Measurements from ENCODE around the gene COQ8A.

Gene COQ8A

DNA sequence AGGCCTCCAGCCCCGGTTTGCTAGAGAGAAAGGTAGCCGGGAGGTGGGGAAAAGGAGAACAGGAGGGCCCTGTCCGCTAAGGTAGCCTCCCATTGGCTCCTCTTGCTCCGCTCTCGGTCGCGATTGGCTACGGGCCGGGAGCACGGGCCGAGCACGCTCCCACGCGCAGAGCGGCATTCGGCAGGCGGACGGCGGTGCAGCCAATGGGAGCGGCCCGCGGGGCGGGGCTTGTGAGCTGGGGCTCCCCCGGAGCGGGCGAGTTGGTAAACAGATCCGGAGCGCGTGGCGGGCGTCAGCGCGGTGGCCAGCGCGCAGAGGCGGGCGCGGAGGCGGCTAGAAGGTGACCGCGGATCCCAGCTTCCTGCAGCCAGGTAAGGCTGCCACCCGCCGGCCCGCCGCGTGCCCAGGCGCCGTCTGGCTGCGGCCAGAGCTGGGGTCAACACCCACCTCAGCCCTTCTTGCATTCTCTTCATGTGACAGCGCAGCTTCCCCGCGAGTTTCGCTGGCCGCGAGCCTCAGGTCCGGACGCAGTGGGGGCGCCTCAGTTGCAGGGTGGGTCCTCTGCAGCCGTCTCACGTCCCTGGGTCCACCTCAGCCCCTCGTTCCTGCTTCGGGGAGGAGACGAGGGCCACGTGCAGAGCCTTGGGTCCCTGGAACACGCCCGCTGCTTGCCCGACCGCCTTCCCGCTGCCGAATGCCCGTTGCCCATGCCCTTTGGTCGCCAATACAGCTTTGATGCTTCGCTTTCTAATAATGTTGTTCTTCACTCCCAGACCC is at the start of gene COQ8A:
TSS of gene COQ8A (plus strand) at position 266 of the 777 bp plus-strand sequence. CDS start 21,092 bp downstream, outside the sequence.
- DNase-seq (ENCODE audit: low spot score): peak; percentile 98

DNA sequence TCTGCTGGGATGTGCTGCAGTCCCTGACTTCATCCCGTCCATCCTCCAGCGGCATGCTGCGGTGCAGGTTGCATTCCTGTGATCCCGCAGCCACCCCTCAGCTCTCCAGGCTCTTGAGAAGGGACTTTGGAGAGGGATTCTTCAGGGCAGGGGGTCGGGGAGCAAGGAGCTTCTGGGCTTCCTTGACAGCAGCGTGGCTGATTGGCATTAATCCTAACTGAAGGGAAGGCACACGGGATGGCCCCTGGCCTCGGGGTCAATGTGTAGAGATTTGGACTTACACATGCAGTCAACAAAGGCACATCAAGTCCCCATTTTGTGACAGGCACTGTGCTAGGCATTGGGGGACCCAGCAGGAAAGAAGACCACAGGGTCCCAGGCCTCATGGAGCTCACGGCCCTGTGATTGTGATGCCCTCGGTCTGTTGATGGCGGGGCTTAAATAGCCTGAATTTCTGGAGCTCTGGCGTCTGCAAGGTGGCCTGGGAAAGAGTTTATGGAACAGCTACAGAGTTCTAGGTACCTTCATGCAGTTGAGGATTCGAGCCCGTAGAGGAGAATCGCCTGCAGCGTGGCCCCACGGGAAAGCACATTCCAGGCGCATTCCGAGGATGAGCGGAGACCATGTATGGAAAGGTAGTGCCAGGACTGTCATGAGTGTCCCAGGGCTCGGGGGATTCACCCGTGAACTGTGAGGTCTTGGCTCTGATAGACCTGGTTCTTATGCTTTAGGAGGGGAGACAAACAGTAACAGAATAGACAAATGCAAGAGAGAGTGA is 49.6 kb upstream of the COQ8A start:
- no peak for DNase-seq (ENCODE audit: low spot score)

DNA sequence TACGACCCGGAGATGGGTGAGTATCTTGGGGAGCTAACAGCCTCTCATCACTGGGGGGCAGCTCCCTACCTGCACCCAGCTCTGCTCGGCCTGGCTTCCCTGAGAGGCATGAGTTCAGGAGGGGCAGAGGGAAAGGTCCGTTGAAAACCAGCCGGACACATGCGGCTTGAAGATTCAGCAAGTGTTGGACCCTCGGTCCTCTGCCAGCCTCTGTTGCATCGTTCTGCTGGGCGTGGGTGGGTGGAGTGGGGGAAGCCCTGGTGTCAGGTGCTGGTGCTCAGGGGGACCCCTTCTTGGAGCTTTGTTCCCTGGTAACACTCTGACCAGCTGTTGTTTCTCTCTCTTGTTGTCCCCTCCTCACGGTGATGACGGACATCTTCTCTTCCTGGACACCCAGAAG is 48.7 kb upstream of the COQ8A start:
- no peak for DNase-seq (ENCODE audit: low spot score)

DNA sequence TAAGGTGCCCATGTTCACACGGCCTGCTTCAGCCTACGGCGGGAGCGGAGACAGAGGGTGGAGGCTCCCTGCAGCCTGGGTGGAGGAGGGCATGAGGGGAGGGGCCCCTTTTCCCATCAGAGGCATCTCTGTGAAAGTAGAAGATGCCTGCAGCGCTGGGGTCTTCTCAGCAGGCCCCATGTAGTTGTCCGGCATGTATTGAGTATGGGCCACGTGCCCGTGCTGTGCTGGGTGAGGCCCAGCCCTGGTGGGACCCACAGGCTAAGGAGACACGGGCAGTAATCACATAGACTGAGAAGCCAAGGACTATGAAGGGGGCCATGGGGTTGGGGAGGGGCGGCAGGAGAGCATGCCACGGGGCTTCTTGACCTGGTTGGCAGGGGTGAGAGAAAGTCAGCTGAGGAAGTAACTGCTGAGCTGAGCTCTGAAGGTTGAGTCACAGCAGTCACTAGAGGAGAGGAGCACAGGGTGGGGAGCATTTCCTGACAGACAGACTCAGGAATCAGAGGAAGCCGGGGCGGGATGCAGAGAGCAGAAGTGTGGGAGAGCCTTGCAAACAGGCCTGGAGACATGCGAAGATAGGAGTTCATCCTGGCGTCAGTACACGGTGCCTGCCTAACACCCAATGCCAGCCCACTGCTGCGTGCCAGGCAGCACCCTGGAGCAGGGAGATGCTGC is 48.1 kb upstream of the COQ8A start:
- DNase-seq (ENCODE audit: low spot score): no peak

DNA sequence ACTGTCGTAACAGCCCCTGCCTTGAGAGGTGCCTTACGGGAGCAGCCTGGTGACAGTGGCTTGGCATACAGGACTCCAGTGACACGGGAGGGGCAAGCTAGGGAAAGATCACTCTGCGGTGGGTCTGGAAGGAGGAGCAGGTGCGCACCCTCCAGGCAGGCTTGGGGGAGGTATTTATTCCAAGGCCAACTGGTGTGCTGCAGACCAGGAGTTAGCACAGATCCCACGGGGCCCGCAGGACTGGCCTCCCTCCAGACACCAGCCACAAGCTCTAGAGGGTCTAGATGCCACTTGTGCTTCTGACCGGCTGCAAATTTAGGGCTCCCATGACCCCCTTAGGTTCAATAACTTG is 47.6 kb upstream of the COQ8A start:
- no peak for DNase-seq (ENCODE audit: low spot score)

DNA sequence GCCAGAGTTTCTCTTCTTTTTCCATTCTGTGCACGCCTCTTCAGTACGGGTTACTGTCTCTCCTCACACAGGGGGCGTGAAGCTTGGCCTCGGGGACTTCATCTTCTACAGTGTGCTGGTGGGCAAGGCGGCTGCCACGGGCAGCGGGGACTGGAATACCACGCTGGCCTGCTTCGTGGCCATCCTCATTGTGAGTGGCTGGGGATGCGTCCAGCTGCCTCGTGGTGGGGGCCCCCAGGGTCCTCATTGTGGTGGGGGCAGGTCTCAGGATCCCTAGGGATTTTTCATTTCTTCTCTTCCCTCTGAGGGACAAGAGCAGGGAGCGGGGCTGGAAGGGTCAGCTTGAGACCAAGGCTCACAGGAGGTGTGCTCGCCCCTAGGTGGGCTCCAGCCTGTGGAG is 46.2 kb upstream of the COQ8A start:
- no peak for DNase-seq (ENCODE audit: low spot score)

GRCh38 chr1:226894826-226895225 is 45.3 kb upstream of the COQ8A start:
- DNase-seq (ENCODE audit: low spot score): no peak

GRCh38 chr1:226895644-226896043 is 44.5 kb upstream of the COQ8A start:
- DNase-seq (ENCODE audit: low spot score): no peak

GRCh38 chr1:226898246-226898645 is 41.8 kb upstream of the COQ8A start:
- no peak for DNase-seq (ENCODE audit: low spot score)

DNA sequence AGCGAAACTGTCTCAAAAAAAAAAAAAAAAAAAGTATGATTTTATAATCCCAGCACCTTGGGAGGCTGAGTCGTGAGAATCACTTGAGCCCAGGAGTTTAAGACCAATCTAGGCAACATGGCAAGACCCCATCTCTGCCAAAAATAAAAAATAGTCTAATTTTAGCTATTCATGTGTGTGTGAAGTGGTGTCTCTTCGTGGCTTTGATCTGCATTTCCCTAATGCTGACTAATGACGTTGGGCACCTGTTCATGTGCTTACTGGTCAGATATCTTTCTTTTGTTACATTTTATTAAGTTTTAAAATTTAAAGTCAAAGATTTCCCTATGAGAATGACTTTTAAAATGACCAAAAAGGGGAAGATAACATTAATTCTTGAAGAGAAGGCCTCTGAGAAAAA is 38.7 kb upstream of the COQ8A start:
- no peak for DNase-seq (ENCODE audit: low spot score)

DNA sequence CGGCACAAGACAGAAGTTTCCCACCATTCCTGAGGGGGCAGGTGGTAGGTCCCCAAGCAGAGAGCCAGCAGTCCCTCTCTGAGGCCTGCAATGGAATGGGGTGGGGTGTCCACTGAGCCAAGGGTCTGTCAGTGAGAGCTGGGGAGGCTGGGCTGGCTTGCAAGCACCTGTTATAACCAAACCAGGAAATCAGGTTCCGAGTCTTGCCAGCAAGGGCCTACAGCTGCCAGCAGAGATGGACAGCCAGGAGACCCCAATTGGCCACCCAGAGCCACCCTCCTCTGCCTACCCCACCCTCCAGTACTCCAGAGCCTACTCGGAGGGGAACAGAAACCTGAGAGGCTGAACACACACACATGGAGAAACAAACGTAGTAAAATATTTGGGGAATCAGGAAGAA is 37.5 kb upstream of the COQ8A start:
- no peak for DNase-seq (ENCODE audit: low spot score)

GRCh38 chr1:226903819-226904716 is 36.0 kb upstream of the COQ8A start:
- DNase-seq (ENCODE audit: low spot score): no peak

DNA sequence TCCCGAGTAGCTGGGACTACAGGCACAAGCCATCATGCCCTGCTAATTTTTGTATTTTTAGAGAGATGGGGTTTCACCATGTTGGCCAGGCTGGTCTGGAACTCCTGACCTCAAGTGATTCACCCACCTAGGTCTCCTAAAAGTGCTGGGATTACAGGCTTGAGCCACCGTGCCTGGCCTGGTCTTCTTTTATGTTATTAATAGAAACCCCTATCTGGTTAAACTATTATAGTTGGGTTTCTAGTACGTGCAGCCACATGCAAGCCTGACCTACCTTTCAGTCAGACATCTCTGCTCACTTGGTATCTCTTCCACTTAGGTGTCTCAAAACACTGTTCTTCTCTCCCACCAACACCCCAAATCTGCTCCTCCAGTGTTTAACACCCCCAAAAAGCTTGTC is 35.3 kb upstream of the COQ8A start:
- DNase-seq (ENCODE audit: low spot score): no peak

DNA sequence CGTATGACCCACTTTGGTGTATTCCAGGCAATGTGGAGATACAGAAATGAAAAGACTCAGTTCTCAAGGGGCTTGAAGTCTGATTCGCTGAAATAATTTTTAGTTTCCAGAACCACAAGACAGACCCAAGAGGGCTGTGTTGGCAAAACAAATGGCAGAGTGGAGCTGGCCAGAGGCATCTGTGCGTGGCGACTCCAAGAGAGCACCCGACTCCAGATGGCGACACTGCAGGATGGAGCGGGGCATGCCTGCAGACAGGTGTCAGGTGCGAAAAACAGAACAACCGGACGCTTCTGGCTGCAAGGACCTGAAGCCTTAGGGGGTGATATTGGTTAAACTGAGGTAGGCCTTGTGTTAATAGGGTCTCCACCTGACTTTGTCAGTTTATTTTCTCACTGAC is 31.7 kb upstream of the COQ8A start:
- no peak for DNase-seq (ENCODE audit: low spot score)

DNA sequence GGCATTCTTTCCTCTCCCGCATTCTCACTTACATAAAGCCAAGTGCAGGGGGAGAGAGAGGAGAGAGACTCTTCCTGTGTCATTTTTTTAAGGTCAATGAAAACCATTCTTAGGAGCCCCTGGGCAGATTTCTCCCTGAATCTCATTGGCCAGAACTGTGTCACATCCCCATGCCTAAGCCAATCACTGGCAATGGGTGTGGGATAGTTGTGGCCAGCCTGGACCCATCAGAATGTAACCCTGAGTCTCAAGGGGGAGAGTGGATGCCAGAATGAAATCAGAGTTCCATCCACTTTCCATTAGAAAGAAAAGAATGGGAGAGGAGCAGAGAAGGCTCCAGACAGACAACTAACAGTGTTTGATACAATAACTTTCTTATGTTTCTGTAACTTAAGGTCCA is 31.2 kb upstream of the COQ8A start:
- no peak for DNase-seq (ENCODE audit: low spot score)

DNA sequence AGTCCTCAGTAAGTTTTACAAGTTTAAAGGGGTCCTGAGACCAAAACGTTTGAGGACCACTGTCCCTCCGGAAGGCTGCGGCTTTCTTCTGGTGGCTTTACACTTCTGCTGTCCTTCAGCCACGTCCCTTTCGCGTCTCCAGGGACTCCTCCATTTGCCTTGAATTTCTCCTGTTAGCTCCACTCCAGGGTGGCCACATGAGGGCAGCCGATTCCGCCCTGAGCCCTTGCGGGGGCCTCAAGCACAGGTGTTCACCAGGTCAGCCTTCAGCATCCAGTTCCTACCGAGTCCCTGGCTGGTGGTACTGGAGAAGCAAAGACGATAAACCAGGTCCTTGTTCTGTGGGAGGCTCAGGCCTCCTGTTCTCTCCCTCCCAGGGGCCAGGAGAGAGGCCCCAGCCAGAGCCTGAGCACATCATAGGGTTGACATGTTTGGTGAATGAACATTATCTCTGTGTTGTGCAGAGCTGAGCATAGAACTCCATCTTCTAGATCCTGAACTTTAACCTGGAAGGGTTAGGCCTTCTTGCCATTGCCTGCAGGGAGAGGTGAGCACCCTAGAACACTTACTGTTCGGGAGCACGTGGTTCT is 27.4 kb upstream of the COQ8A start:
- peak; percentile 91 for DNase-seq (ENCODE audit: low spot score)

DNA sequence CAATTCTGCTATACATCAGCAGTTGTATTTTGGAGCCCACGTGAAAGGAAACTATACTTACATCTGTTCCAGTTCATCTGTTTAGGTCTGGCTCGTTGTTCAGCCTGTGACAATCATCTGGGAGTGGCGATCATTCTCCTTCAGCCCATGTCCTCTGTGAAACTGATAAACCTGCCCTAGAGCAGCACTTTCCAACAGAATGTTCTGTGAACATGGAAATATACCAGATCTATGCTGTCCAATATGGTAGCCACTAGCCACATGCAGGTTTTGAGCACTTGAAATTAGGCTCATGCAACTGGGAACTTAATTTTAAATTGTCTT is 24.5 kb upstream of the COQ8A start:
- DNase-seq (ENCODE audit: low spot score): no peak

DNA sequence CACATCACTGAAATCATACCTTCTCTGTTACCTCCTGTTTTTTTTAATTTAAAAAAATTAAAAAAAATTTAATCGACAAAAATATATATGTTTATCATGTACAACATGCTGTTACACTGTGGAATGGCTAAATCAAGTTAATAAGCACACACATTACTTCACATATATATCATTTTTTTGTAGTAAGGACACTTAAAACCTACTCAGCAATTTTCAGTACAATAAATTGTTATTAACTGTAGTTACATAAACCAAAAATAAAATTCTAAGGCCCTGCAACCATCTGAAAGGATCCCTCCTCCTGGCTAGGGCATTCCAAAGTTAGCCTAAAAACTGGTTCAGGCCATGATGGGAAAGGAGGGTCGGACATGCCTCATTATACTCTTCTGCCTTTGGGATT is 23.6 kb upstream of the COQ8A start:
- DNase-seq (ENCODE audit: low spot score): no peak

DNA sequence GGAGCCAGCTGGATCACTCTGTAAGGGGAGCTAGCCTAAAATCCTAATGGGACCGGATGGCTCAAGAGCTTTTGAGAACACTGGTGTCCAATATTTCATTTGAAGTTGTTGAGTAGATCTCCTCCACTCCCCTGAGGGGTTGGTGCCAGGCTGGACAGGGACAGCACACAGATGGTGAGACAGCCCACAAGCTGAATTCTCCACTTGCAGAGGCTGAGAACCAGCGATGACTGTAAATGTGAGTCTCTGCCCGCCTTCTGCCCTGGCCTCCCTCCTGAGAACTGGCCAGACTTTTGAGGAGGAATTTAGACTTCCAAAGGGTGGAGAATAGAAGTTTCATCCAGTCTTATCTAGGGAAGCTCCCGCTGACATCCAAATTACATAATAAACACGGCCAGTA is 20.5 kb upstream of the COQ8A start:
- no peak for DNase-seq (ENCODE audit: low spot score)

DNA sequence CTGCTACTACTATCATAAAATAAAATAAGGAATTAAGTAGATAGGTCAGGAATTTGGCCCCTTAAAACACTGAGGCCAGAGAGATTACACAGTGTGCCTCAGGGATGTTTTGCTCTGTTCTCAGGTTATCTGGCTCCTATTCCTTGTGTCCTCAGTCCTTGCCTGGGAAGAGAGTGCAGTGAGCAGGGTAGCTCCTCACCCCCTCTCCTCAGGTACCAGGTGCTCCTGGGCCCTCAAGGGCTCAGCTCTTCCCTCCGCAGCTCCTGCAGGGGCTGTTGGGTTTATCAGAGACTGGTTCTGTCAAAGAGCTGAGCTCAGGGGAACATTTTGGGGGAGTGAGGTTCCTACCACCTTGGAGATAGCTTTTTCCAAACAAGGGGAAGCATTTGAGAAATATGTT is 20.1 kb upstream of the COQ8A start:
- DNase-seq (ENCODE audit: low spot score): no peak

GRCh38 chr1:226920446-226920894 is 19.6 kb upstream of the COQ8A start:
- DNase-seq (ENCODE audit: low spot score): no peak

DNA sequence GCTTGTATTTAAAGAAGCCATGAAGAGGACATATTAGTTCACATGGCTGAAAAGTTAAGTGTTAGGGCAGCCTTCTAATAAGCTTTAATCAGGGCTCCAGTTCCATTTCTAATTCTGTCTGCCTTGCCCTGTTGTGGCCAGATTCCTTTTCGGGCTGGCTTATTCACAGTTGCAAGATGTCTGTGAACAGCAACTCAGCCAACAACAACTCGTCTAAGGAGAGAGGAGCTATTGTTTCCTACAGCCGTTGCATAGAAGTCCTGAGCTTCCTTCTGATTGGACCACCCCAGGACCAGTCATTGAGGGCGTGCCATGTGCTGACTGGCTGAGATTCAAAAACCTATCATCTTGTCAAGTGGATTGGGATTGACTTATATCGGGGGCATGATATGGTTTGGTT is 18.6 kb upstream of the COQ8A start:
- DNase-seq (ENCODE audit: low spot score): no peak

All from HuH-7 (cell line).